HG02678 (cell line): ENCODE results near the gene GSAP.

Experiments
- ATAC-seq: cut with Tn5 transposase; IDR thresholded peaks from one replicate; pipeline ENCODE4 v1.9.1; 2021; ENCODE audit warnings: mild to moderate bottlenecking, moderate library complexity; ENCODE audit not compliant: unreplicated experiment

The GSAP gene

DNA sequence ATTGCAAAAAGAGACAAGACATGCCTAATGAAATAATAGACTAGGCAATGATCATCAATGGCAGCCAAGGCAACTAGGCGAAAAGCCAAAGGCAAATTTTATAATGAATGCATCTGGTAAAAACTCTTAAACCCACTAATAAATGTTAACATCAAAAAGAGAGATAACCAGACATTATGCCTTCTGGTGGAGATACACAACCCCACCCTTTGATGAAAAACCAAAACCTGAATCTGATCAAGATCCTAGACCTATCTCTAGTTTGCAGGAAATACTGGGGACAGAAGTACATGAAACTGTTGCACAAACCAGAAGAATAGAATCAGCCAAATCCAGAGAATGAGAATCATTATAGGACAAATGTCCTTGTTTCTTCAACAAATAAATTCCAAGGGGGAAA, 22.0 kb upstream of the GSAP start:
- ATAC-seq = no peak

DNA sequence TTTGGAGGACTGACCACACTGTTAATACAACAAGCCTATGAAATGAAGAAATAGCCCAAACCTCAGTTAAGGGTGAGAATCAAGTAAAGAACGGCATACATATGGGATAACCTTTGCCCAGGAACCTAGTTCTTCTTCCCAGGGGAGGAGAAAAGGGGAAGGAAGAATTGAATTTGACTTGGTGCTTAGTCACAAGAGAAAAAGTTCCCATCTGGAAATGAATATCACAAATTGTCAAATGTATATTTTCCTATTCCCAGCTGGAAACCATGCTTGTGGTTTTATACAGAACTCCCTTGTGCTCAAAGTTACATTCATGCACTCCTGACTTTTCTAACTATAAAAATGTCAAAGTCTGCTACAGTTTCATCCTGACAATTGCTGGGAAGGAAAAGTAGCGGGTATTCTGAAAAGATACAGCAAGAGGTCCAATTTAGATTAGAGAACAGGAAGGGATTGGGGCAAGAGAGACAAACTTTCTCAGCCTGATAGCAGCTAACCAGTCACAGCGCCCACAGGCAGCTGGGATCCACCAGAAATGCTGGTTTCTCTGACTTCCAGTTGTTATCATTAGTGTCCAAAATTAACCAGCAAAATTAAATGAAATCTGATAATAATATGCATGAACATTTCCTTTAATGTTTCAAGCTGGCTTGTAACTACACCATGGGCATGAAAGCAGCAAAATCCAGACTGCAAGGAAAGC, 18.6 kb upstream of the GSAP start:
- ATAC-seq = no peak

DNA sequence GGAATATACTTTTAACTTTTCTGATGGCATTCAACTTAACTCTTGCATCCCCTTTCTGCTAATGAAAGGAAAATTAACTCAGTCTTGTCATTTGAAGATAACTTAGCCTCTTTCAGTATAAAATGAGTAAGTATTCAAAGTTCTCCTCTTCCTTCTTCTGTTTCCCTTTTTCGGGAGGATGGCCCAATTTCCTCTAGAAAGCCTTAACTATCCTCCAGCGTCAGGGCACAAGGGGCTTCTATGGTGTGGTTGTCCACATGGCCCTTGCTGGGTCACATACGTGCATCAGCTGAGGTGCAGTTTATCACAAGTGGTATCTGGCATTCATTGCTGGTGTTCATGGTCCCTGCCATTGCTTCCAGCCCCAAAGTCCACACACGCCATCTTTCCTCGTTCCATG, 17.8 kb upstream of the GSAP start:
- ATAC-seq = no peak

DNA sequence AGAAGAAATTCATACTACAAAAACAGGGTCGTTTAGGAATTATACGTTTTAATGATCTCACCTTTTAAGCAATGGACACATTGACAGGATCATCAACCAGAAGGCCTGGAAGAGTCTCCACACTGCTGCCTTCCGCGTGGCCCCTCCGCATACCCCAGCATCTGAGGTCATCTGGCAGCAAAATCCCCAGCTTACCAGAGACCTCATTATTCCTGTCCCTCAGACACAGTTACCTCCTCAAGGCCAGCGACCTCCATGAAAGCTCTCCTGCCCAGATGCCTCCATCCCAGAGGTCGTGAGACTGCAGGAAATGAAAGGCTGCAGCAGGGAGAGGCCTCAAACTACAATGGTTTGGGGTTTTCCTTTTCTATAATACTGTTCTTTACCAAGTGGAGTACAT, 14.8 kb upstream of the GSAP start:
- no peak for ATAC-seq

DNA sequence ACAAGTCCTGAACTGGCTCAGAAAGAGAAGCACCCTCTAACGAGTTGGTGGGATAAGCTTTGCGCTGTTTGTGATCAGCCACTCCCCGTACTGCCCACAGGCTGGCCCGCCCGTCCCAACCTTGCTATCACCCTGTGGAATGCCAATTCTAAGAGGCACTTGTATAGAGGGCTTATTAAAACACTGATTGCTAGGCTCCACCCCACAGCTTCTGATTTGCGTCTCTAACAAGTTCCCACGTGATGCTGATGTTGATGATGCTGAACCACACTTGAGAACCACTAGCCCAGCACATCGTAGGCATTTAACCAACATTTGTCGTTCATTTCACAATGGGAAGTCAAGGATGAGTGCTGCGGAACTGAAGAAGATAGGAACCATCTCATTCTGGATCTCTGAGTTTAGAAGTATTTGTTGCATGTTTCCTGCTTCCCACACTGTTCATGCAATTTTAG, 12.7 kb upstream of the GSAP start:
- ATAC-seq = no peak

DNA sequence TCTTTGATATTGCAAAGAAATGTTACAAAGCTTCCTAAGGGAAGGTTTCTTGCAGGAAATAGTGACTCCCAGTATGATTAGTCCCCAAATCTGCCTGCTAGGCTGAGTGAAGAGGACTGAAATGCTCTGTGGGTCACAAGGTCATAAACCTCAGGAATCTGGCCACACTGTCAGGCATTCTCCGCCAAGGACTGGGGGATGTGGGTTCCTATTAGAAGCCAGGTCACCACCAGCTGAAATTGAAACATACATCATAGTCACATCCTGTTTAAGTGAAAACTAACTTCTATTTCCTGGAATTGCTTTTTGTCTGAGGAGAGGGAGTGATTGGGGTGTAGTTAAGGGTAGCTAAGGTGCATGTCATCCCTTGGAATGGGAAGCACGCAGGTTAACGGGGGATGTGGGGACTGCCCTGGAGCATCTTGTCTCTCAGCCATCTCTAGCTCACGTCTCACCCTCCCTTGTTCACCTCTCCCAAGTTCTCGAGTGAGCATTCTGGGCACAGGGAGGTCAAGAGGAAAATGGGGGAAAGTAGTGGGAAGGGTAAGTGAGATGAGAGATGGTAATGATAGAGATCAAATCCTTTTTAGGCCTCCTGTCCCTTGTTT, 12.0 kb upstream of the GSAP start:
- ATAC-seq = no peak

DNA sequence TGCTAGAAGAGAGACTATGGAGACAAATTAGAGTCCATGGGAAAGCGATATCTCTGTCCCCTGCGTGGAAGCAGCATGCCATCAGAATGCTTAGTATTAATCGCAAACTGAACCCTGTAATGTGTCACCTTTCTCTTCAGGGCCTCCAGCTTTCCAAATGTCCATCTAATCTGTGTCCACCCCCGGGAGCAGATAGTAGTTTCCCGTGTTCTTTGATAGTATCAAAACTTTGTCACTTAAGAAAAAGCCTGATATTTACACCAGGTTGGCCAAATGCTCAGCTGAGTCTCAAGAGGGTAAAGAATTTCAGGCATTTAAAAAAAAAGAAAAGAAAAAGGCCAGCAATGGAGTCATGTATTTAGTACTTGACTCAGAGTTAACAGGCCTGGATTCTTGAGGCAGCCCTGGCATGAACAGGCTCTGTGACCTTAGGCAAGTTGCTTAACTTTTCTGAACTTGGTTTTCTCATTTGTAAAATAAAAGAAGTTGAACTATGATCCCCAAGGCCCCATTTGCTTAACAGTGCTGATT, 10.4 kb upstream of the GSAP start:
- no peak for ATAC-seq

DNA sequence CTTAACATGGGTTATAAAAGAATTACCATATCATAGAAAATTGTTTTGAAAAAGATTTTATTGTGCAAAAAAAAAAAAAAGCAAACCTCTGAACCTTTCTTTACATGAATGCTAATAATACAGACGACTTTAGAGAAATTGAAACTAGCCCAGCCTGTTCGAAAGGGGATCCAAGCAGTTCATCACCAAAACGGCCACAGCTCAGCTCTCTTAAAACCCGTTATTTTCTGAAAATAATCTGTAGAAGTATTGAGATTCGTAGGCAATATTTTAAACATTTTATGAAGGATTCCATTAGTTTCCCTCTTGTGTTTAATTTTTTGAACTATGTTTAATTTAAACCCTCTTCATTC, 9.9 kb upstream of the GSAP start:
- ATAC-seq = peak; percentile 72

DNA sequence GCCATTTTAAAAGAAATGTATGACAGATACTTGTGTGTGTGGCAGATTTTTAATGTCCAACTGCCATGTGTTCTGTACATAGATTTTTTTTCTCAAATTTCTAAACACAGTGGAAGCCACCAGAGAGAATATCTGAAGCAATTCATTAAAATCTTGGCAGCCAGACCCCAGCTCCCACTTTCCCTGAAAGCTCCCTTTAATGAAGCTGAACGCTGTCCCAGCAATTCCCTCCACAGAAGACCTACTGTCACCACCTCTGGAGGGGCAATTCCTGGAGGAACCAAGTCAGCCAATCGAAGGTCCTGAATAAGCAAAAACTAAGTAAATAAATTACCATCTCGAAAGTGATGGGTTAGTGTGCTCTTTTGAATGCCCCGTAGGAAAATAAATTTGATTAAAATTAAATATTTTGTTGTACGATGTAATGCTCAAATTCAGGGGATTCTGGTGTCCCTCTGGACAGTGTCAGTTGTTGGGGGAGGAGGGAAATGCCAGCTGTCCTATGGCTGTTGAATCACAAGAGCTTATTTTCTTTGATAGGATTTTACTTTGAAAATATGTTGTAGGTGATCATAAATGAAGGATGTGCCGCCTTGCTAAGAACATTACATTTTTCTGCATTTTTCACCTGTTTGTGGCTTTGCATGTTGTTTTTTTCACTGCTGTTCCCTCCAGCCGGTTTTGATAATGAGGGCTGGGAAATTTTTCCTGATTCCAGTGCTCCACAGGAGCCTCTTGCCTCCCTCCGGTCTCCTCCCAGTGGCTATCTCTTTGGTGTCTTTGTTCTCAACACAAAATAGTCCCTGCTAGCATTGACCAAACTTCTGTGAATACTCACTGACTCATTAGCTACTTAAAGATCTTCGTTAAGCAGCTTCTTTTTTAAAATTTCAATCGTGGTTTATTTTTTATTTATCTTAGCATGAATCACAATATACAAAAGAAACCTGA, 9.2 kb upstream of the GSAP start:
- ATAC-seq = no peak

DNA sequence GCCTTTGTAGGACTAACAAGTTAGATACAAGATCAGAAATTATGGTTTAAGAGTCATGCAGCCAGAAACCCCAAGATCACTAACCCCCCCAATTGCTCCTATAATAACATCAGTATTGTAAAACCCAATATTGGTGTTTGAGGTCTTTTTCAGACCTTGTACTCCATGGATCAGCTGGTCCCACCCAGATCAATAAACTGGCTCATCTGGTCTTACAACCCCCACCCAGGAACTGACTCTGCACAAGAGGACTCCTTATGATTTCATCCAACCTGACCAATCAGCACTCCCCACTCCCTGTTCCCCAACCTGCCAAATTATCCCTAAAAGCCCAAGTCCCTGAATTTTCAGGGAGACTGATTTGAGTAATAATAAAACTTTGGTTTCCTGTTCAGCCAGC, 6.4 kb upstream of the GSAP start:
- no peak for ATAC-seq

DNA sequence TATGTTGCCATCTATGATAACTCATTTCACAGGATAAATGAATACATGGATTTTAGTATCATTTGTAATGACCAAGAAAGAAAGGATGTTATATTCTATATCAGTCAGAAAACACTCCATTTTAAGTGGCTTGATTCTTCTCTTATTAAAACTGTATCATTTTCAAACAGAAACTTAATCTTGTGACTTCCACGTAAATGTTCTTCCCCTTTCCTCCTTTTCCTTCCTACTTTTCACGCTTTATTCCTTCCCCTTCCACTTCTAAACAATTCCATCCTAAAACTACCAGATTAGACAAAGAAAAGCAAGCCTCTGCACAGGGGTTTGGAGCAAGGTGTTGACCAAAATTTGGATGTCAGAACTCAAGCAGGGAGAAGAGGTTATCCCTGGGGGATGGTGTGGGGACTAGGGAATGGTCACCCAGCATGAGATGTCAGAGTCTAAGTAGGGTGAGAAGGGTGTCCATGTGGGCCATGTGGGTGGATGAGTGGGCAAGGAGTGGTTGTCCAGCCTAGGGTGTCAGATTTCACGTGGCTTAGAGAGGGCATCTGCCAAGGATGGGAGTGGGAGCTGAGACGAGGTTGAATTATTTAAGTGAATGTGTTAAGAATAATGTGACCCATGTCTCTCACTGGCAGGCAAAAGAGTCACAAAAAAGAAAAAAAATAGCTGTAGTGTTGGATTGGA, 5.0 kb upstream of the GSAP start:
- no peak for ATAC-seq

DNA sequence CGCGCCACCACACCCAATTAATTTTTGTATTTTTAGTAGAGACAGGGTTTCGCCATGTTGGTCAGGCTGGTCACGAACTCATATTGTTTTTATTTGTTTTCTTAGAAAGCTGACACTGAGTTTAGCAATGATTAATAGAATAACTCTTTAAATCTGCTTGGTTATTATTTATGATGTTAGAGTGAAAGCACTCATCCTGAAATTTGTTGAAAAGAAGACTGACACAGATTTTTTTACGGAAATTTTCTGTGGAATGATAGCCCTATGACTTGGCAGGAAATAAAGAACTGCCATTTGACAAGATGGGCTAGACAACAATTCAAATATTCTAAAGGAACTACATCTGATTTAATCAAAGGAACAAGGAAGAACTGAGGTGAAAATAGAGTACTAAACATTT, 4.3 kb upstream of the GSAP start:
- no peak for ATAC-seq

DNA sequence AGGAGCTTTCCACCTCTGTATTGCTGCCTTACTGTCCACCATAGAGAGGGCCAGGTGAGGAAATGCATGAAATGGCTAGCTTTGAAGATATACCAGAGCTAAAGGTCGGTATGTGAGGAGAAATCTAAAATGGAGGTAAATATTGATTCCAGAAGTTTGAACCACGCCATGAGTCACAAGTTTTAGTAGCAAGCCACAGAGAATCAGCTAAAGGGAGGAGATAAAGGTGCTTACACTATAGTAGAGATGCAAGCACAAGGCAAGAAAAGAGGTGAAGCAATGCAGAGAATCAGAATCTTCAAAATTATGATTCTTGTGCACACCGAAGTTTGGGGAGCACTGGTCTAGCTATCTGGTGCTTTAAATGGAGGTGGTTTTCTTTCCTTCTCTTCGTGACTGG, 3.0 kb upstream of the GSAP start:
- no peak for ATAC-seq

DNA sequence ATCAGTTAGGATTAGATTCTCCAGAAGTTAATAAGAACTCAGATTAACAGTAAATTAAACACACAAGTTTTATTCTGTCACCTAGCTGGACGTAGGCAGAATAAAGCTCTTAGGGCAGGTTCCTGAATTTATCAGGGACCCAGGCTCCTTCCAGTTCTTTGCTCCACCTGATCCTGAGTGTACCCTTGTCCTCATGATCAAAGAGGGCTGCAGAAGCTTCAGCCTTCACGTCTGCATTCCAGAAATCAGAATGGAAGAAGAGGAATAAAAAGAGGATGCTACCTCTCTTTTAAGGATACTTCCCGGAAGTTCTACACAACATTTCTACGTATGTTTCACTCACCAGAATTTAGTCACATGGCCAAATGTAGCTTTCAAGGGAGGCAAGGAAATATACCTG, 1.7 kb upstream of the GSAP start:
- no peak for ATAC-seq

DNA sequence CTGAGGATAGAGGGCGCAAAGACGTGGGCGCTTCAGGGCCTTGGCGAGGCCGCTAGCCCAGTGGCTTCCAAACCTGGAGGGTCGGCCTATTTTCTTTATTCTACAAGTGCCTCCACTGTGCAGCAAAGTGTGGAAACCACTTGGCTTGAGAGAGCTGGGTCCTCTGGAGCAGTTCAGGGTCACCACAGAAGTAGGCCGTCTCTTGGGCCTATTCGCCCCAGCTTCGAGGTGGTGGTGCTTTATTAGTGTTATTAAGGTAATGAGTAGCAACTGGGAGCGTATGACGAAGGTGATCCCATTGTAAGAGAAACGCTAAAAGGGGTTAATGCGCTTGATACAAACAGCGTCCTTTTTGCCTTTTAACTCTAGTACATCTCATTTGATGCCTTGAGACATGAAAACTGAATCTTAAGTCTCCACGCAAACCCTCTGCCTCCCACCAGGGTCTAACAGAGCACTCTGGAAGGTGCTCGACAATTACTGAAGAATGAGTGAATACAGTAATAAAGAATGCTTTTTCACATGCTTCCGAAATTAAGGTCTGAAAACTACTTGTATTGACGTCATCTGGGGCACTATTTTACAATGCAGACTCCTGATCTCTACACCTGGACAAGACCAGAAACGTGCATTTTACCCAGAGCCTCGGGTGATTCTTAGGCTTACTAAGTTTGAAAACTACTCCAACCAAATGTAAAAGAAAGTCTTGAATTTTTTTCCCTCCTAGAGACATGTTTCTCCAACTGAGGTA, 647 bp upstream of the GSAP start:
- peak; percentile 23 for ATAC-seq

DNA sequence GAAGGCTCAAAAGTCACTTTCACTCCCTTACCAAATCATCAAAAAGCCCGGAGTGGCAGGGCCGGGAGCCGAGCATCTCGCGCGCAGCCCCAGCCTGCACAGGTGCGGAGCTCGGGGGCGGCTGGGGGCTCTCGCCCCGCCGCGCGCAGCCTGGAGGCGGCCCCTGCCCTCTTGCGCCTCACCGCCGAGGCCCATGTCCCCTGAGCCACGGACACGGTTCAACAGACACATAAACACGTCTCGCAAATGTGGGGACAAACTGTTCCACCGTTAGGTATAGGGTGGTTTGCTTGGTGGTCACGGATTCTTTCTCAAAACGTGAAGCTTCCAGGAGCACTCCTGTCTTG, 700 bp downstream of the GSAP start:
- peak; percentile 37 for ATAC-seq

DNA sequence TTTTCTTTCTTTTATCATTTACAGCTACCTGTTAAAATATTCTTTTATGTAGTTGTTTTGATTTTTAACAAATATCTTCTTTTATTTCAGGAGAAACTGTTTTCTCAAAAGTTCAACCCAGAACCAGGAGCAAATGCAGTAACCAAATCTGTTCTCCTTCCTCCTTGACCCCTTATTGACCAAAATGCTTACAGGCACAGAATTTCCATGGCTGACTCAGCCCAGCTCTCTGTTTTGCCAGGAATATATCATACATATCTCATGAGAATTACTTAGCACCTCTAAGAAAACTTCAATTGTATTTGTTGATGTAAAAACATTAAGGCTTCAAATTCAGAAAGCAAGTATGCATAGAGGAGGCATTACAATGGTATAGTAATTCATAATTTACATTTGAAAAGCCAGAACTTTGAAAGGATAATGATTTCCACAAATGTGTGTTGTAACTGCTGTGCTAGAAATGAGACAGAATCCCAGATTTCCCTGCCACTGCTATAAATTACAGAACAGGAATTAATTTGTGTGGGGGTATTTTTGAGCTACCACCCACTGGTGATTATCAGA, 2.2 kb downstream of the GSAP start:
- no peak for ATAC-seq

DNA sequence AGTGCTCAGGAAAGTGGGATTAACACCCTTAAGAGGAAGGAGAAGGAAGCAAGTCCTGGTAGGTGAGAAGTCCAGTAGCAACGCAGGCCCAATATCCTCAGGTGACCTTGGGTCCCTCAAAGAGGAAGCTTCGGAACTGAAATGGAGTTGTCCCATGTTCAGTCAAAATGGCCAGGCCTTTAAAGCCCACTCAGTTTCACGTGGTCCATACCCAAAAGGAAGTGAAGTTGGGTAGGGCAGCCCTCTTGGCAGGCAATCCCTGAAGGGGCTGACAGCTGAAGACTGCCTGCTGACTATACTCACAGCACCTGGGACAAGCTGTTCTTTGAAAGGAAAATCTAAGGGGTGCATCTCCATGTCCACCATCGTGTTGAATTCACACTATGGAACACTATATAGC, 3.0 kb downstream of the GSAP start:
- ATAC-seq = no peak

DNA sequence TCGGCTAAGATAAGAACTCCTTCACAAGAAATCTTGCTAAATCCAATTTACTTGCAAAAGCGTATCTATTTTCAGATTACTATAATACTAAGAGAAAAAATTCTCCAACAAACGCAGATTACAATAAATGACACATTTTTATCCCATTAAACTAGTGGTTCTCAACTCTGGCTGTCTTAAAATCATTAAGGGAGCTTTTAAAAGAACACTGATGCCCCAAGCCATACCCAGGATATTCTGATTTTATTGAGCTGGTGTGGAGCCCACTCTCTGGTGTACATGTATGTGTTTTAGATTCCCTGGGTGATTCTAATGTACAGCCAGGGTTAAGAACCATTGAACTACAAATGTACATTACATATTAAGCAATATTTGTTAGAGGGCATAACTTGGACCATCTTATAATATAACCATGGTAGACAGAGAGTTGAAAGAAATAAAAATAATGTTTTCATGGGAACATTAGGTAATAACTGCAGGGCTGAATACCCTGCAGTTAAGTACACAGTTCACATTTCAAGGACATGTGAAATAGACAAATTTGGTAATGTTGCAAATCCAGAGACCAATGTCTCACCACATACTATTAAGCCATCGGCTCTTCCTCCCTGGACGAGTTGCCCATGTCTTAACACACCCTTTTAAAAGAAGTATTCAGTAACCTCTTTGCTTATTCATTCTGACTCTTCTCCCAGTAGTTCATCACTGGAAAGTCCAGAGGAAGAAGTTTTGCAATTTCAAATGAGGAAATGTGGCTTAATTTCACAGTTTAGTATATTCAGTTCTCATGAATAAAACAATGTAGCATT, 6.2 kb downstream of the GSAP start:
- ATAC-seq = no peak
